ENCODE results near the gene HOXB6. TPM values are rescaled to one million over a fixed set of nuclear protein-coding genes. Genes with fewer than 3 reads are reported as not detected.

HOXB6 gene
- total and polyA plus RNA-seq, 8 donors: 0.12 to 1.8 (median 0.69) TPM

- Histone ChIP-seq H3K27ac (no peak overlapping the region), H3K9me3 (no peaks in the 10 kb centered on the region), H3K4me3 (no peak overlapping the region), H3K4me1 (no peaks in the 10 kb centered on the region), H3K36me3 (no peaks in the 10 kb centered on the region), H3K27me3 (peaks cover 9 to 71% (median 24%) of the 10 kb centered on the region in 4 donors)
- intact Hi-C loops (cut with DNase I): loop anchor here in 1 of 3 donors (10.0 kb wide), 1 partner anchor 474 kb away; no protein-coding TSS in a partner anchor
- DNase-seq: peak; percentile 75 to 98 (median 92)
- FAIRE-seq: peak; percentile 74
- TF ChIP-seq CTCF (IDR thresholded peaks at IDR 0.05): peak; percentile 92 to 97 (median 97)
- peak; percentile 94 to 99 (median 97) for ATAC-seq
- 3% methylated on average over 25 of the region's 25 CpGs for WGBS, 2 donors
Measured at GRCh38 chr17:48618256-48618896, 13.6 kb upstream of the HOXB6 start.

GRCh38 chr17:48617471-48618255 lies 12.9 kb upstream of the HOXB6 start:
- Histone ChIP-seq H3K4me3 (no peak overlapping the region), H3K36me3 (no peaks in the 10 kb centered on the region), H3K4me1 (no peaks in the 10 kb centered on the region), H3K27me3 (peaks cover 9 to 73% (median 23%) of the 10 kb centered on the region in 4 donors), H3K27ac (no peak overlapping the region), H3K9me3 (no peaks in the 10 kb centered on the region)
- intact Hi-C loops (cut with DNase I): loop anchor here in 1 of 3 donors (10.0 kb wide), 1 partner anchor 473 kb away; no protein-coding TSS in a partner anchor
- FAIRE-seq (no peak), ATAC-seq (no peak), DNase-seq (no peak)
- 8 to 9% methylated on average over 33 to 43 of the region's 43 CpGs for WGBS, 2 donors
- TF ChIP-seq CTCF (IDR thresholded peaks at IDR 0.05): no peak

- H3K36me3 ChIP-seq: no peaks in the 10 kb centered on the region
- DNase-seq (no peak), ATAC-seq (no peak), FAIRE-seq (no peak)
- no peak overlapping the region for H3K4me3 ChIP-seq
- peaks cover 9 to 69% (median 22%) of the 10 kb centered on the region in 4 donors for H3K27me3 ChIP-seq
- H3K9me3 ChIP-seq: no peaks in the 10 kb centered on the region
- WGBS, 2 donors: 11 to 14% methylated on average over 15 of the region's 15 CpGs
- TF ChIP-seq CTCF (IDR thresholded peaks at IDR 0.05): no peak
- H3K27ac ChIP-seq: no peak overlapping the region
- H3K4me1 ChIP-seq: no peaks in the 10 kb centered on the region
- intact Hi-C loops (cut with DNase I): loop anchor here in 1 of 3 donors (10.0 kb wide), 1 partner anchor 472 kb away; no protein-coding TSS in a partner anchor
Measured at GRCh38 chr17:48616717-48617470, 12.1 kb upstream of the HOXB6 start.

GRCh38 chr17:48615963-48616716 lies 11.4 kb upstream of the HOXB6 start:
- no peak for TF ChIP-seq CTCF (IDR thresholded peaks at IDR 0.05)
- FAIRE-seq (no peak), ATAC-seq (no peak), DNase-seq (no peak)
- Histone ChIP-seq H3K4me3 (no peak overlapping the region), H3K4me1 (no peaks in the 10 kb centered on the region), H3K27me3 (peaks cover 9 to 67% (median 21%) of the 10 kb centered on the region in 4 donors), H3K36me3 (no peaks in the 10 kb centered on the region), H3K27ac (no peak overlapping the region), H3K9me3 (no peaks in the 10 kb centered on the region)
- 18 to 20% methylated on average over 17 of the region's 17 CpGs for whole genome bisulfite sequencing, 2 donors
- intact Hi-C loops (cut with DNase I): loop anchor here in 1 of 3 donors (10.0 kb wide), 1 partner anchor 471 kb away; no protein-coding TSS in a partner anchor
